ENCODE measurements around the gene C4orf17. TPM values are rescaled to one million over a fixed set of nuclear protein-coding genes. Genes with fewer than 3 reads are reported as not detected.

C4orf17 gene
- total RNA-seq, 4 donors from 2014 or later = not detected

DNA sequence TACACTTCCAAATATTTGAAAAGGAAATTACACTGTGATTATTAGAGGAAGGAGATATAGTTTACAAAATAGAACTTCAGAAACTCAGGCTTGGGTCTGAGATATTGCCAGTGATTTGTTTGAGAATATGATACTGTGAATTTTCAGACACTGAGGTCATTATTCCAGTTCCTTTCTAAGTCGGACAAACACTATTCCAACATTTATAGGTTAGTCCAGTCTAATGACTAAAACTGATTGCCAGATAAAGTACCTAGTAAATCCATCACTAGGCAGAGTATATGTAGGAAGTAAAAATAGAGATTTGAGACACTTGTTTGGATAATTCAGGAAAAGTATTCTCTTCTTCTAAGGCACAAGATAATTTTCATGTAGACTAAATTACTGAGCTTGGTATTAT, 77.0 kb downstream of the C4orf17 start:
- in situ Hi-C loops (cut with MboI; ENCODE audit: low sequenced_read_pairs in 4 of 4) = no loop called here
- no peak overlapping the region for H3K27ac ChIP-seq
- no peaks in the 10 kb centered on the region for H3K36me3 ChIP-seq
- TF ChIP-seq POLR2A (IDR thresholded peaks at IDR 0.05) = no peak
- TF ChIP-seq, protein P1, sequence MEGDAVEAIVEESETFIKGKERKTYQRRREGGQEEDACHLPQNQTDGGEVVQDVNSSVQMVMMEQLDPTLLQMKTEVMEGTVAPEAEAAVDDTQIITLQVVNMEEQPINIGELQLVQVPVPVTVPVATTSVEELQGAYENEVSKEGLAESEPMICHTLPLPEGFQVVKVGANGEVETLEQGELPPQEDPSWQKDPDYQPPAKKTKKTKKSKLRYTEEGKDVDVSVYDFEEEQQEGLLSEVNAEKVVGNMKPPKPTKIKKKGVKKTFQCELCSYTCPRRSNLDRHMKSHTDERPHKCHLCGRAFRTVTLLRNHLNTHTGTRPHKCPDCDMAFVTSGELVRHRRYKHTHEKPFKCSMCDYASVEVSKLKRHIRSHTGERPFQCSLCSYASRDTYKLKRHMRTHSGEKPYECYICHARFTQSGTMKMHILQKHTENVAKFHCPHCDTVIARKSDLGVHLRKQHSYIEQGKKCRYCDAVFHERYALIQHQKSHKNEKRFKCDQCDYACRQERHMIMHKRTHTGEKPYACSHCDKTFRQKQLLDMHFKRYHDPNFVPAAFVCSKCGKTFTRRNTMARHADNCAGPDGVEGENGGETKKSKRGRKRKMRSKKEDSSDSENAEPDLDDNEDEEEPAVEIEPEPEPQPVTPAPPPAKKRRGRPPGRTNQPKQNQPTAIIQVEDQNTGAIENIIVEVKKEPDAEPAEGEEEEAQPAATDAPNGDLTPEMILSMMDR (IDR thresholded peaks at IDR 0.05 in 4 of 5, conservative IDR thresholded peaks at IDR 0.05 in 1 of 5) = no peak
- no peaks in the 10 kb centered on the region for H3K27me3 ChIP-seq
- DNase-seq (no peak), ATAC-seq (no peak)
- H3K9me3 ChIP-seq = no peaks in the 10 kb centered on the region
- H3K4me3 ChIP-seq = no peak overlapping the region
- intact Hi-C loops (cut with DNase I; ENCODE audit: low total_unique reads) = no loop called here
- H3K4me1 ChIP-seq = peaks cover 8 to 19% of the 10 kb centered on the region in 2 donors

DNA sequence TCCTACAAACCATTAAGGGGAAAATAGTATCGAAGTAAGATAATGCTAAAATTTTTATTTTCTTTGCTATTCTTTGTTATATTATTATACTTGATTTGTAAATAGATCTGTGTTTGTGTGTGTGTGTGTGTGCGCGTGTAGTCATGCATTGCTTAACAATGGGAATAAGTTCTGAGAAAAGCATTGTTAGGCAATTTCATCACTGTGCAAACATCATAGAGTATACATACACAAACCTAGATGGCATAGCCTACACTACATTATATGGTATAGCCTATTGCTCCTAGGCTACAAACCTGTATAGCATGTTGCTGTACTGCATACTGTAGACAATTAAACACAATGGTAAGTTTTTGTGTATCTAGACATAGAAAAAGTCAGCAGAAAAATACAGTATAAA, 80.9 kb downstream of the C4orf17 start:
- TF ChIP-seq, protein P1 (IDR thresholded peaks at IDR 0.05 in 4 of 5, conservative IDR thresholded peaks at IDR 0.05 in 1 of 5) = no peak
- TF ChIP-seq POLR2A (IDR thresholded peaks at IDR 0.05) = no peak
- in situ Hi-C loops (cut with MboI; ENCODE audit: low sequenced_read_pairs in 4 of 4) = no loop called here
- H3K4me3 ChIP-seq = no peak overlapping the region
- ATAC-seq (no peak), DNase-seq (no peak)
- intact Hi-C loops (cut with DNase I; ENCODE audit: low total_unique reads) = no loop called here
- H3K9me3 ChIP-seq = no peaks in the 10 kb centered on the region
- peaks cover 8 to 18% of the 10 kb centered on the region in 2 donors for H3K4me1 ChIP-seq
- no peaks in the 10 kb centered on the region for H3K27me3 ChIP-seq
- no peak overlapping the region for H3K27ac ChIP-seq
- no peaks in the 10 kb centered on the region for H3K36me3 ChIP-seq

Other genes with a start within 250 kb of the C4orf17 start
- gene ADH1A, start 220.0 kb upstream of the C4orf17 start, total RNA-seq = 1 to 10 TPM in 1 of 4 donors, under 1 TPM in 1, not detected in 2; 0.33 to 2.0 TPM
- gene ADH1B, start 189.6 kb upstream of the C4orf17 start, total RNA-seq = 100 to 1,000 TPM in 3 of 4 donors, 10 to 100 TPM in 1; 67.9 to 167 (median 119) TPM
- gene ADH1C, start 158.3 kb upstream of the C4orf17 start, total RNA-seq = 10 to 100 TPM; 16.1 to 30.6 (median 26.6) TPM
- not detected for gene ADH7, start 75.7 kb upstream of the C4orf17 start, total RNA-seq
- gene TRMT10A, start 53.0 kb downstream of the C4orf17 start, total RNA-seq = 1 to 10 TPM; 2.6 to 7.3 (median 5.9) TPM
- under 1 TPM in 3 of 4 donors, not detected in 1; 0.33 to 0.63 (median 0.59) TPM for gene MTTP, start 63.8 kb downstream of the C4orf17 start, total RNA-seq
- gene C4orf54, start 146.8 kb downstream of the C4orf17 start, total RNA-seq = 10 to 100 TPM; 30.6 to 68.3 (median 43.6) TPM